Karpas-422 (cell line): ENCODE results near the gene MEIOB. TPM values are rescaled to one million over a fixed set of nuclear protein-coding genes. Genes with fewer than 3 reads are reported as not detected.

Source experiments
- DNase-seq: peaks from one replicate; pipeline ENCODE4 v3.0.0-alpha.2; 2015
- H2AFZ ChIP-seq: fragments of 200-600 bp; sonication (generic); 2 replicates; pipeline ENCODE4 v1.6.1; 2014; ENCODE audit warnings: antibody characterized with exemption, low read length, mixed read lengths
- H3K27ac ChIP-seq: fragments of 200-600 bp; sonication (generic); 2 replicates; pipeline ENCODE4 v1.5.1; 2014; ENCODE audit warnings: mild to moderate bottlenecking, low read length, moderate library complexity
- H3K27me3 ChIP-seq: fragments of 200-600 bp; sonication (generic); 2 replicates; pipeline ENCODE4 v1.6.1; 2014; ENCODE audit warnings: low read length, mixed read lengths
- H3K36me3 ChIP-seq: fragments of 200-600 bp; sonication (generic); 2 replicates; pipeline ENCODE4 v1.6.1; 2014; ENCODE audit warnings: low read length, mixed read lengths; ENCODE audit not compliant: insufficient read depth
- H3K4me1 ChIP-seq: fragments of 200-600 bp; sonication (generic); 2 replicates; pipeline ENCODE4 v1.6.1; 2014; ENCODE audit warnings: mild to moderate bottlenecking, low read length, mixed read lengths
- H3K4me2 ChIP-seq: fragments of 200-600 bp; sonication (generic); 2 replicates; pipeline ENCODE4 v1.6.1; 2014; ENCODE audit warnings: low read length, low read depth, mild to moderate bottlenecking; ENCODE audit not compliant: poor library complexity, severe bottlenecking
- H3K4me3 ChIP-seq: fragments of 200-600 bp; sonication (generic); 2 replicates; pipeline ENCODE4 v1.5.1; 2014; ENCODE audit warnings: mild to moderate bottlenecking, antibody characterized with exemption, low read length, mixed read lengths
- H3K79me2 ChIP-seq: fragments of 200-600 bp; sonication (generic); 2 replicates; pipeline ENCODE4 v1.6.1; 2014; ENCODE audit warnings: mild to moderate bottlenecking, low read length, mixed read lengths
- H3K9ac ChIP-seq: fragments of 200-600 bp; sonication (generic); 2 replicates; pipeline ENCODE4 v1.6.0; 2014; ENCODE audit warnings: low read length
- H3K9me2 ChIP-seq: fragments of 200-600 bp; sonication (generic), shearing (Covaris generic); replicated peaks from 2 replicates; pipeline ENCODE4 v1.6.0; 2014; ENCODE audit warnings: mild to moderate bottlenecking, low read length, moderate library complexity; ENCODE audit not compliant: insufficient read depth
- H3K9me3 ChIP-seq: fragments of 300-700, 200-600 bp; sonication (generic); 2 replicates; pipeline ENCODE4 v1.6.1; 2014; ENCODE audit warnings: low read length, mixed read lengths
- H4K20me1 ChIP-seq: fragments of 200-600 bp; sonication (generic); 2 replicates; pipeline ENCODE4 v1.6.1; 2014; ENCODE audit warnings: mild to moderate bottlenecking, antibody characterized with exemption, low read length, low read depth; ENCODE audit not compliant: insufficient read depth
- total RNA-seq: library from RNA; depleted of rRNA; stranded (reverse); fragments of >200 nt; shearing (Covaris generic); gene quantifications from 2 replicates; pipeline ENCODE4 v1.2.3, GENCODE V29; 2014; ENCODE audit warnings: low replicate concordance

The MEIOB gene
- total RNA-seq, 1 experiment from 2014 or later: not detected

DNA sequence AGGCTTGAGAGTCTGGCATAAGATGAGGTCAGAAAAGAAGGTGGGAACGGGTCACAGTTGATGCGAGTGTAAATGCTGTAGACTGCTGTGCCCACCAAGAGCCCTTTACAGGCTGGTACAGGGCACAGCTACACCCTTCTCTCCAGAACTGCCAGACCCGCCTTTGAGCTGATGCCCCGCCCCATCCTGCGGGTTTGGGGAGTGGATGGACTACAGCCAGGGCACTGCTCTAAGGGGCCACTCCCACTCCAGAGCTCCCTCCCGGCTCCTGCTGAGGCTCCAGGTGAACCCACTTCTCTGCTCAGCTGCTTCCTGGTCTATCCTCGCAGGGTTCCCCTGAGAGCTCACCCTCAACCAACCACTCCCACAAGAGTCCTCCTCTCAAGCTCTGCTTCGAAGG, 12.3 kb downstream of the MEIOB start:
- Histone ChIP-seq H3K9me3 (no peaks in the 10 kb centered on the region), H3K79me2 (no peaks in the 10 kb centered on the region), H3K4me3 (no peak overlapping the region), H3K27me3 (no peaks in the 10 kb centered on the region), H3K4me1 (peaks cover 3% of the 10 kb centered on the region; the same call in 1 of the 2 replicates), H2AFZ (no peak overlapping the region), H3K36me3 (no peaks in the 10 kb centered on the region), H4K20me1 (no peaks in the 10 kb centered on the region), H3K9ac (no peak overlapping the region), H3K27ac (no peak overlapping the region), H3K4me2 (no peak overlapping the region), H3K9me2 (no peaks in the 10 kb centered on the region)
- DNase-seq: no peak

DNA sequence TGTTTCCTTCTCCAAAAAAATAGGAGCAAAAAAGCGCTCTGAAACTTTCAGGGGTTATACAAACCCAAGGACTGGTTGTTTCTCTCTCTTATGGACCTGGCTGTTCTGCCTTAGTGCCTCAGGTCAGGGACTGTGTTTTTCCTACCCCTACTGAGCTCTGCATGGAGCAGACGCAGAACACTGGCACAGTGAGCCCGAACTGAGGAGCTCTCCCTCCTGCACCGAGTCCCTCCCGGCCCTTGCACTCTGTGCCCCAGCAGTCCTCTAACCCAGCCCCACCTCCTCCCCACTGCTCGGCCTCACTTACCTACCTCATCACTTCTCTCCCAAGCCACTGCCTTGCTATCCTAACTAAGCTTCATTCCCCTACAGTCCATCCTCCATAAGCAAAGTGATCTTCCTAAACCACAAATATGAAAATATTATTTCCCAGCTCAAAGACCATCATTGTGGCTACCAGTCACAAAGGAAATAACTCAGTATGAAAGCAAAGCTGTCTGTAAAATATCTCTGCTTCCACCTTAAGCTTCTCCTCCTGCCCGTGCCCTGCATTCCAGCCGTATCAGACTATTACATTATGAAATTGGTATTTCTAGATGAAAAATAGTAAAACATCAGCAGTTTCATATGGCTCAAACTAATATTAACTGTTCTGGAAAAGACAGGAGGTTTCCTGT, 13.6 kb downstream of the MEIOB start:
- H2AFZ ChIP-seq: no peak overlapping the region
- DNase-seq: no peak

DNA sequence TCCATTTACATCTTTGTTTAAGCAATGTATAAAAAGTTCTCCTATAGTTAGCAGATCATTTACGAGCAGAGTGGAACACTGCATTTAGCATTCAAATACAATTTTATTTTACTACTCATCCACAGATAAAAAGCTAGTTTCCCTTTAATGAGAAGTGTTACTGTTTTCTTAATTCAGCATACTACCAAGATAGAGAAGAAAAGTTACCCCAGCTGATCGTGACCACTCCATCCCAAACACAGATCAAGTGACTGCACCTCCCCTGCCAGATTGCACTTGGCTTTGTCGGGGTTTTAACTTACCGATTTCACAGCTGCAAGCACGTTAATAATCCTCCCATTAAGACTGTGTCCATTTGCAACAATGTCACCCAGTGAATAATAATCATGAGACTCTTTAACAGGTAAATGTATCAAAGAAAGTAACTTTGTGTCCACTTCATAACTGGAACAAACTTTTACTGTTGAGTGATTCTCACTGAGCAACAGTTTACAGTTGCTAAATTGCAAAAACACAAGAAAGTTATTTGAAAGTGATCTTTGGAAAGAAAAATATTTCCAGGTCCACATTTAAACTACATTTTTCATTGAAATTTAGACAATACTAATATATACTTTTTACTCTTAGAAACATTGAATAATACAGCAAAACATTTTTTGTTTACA, 14.4 kb downstream of the MEIOB start:
- Histone ChIP-seq H3K4me1 (no peaks in the 10 kb centered on the region), H3K9me3 (no peaks in the 10 kb centered on the region), H4K20me1 (no peaks in the 10 kb centered on the region), H3K79me2 (no peaks in the 10 kb centered on the region), H3K9me2 (no peaks in the 10 kb centered on the region), H2AFZ (no peak overlapping the region), H3K27ac (no peak overlapping the region), H3K27me3 (no peaks in the 10 kb centered on the region), H3K36me3 (no peaks in the 10 kb centered on the region), H3K4me3 (no peak overlapping the region), H3K9ac (no peak overlapping the region), H3K4me2 (no peak overlapping the region)
- no peak for DNase-seq

More for the DNA sequence above, 13.6 kb downstream of the MEIOB start:
- Histone ChIP-seq H3K9ac (no peak overlapping the region), H3K79me2 (no peaks in the 10 kb centered on the region), H3K9me2 (no peaks in the 10 kb centered on the region), H3K4me3 (no peak overlapping the region), H3K36me3 (no peaks in the 10 kb centered on the region), H3K27ac (no peak overlapping the region), H3K4me2 (no peak overlapping the region), H3K4me1 (no peaks in the 10 kb centered on the region), H4K20me1 (no peaks in the 10 kb centered on the region), H3K27me3 (no peaks in the 10 kb centered on the region), H3K9me3 (no peaks in the 10 kb centered on the region)

DNA sequence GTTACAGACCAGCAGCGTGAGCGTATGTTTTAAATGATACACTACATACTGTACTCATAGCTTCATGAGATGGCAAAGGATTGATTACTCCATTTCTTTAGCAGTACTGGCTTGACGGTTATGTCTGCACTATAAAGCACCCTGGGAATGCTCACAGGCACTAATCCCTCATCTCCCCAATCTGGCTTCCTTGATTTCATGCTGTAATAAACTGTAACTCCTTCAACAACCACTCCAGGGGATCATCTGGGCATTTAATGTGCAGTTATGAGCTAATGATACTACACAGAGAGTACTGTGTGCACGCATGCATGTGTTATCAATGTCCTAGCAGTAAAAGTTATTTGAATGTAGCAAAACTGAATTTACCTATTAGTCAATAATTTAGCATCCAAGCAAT, 20.2 kb downstream of the MEIOB start:
- H3K4me3 ChIP-seq: no peak overlapping the region
- H3K4me1 ChIP-seq: no peaks in the 10 kb centered on the region
- H3K27me3 ChIP-seq: no peaks in the 10 kb centered on the region
- no peaks in the 10 kb centered on the region for H3K9me2 ChIP-seq
- no peak overlapping the region for H3K27ac ChIP-seq
- DNase-seq: no peak
- H3K4me2 ChIP-seq: no peak overlapping the region
- no peak overlapping the region for H2AFZ ChIP-seq
- H3K79me2 ChIP-seq: no peaks in the 10 kb centered on the region
- no peaks in the 10 kb centered on the region for H3K36me3 ChIP-seq
- no peaks in the 10 kb centered on the region for H4K20me1 ChIP-seq
- no peaks in the 10 kb centered on the region for H3K9me3 ChIP-seq
- H3K9ac ChIP-seq: no peak overlapping the region

DNA sequence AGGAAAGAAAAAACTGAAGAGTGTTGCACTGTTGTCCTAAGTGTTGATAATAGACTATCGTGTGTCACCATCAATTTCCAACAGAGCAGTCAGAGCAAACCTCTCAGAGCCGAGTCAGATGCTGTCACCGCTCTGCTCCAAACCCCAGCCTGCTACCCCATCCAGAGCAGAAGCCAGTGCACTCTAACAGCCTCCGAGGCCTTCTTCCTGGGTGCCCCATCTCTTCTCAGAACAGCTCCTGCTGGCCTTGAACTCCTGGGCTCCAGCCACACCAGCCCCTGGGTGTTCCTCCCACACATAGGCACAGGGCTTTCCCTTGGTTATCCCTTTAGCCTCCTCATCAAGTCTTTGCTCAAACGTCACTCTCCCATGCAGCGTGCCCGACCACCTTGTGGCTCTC, 21.0 kb downstream of the MEIOB start:
- Histone ChIP-seq H3K4me1 (no peaks in the 10 kb centered on the region), H2AFZ (no peak overlapping the region), H3K36me3 (no peaks in the 10 kb centered on the region), H3K4me2 (no peak overlapping the region), H3K9me3 (no peaks in the 10 kb centered on the region), H3K79me2 (no peaks in the 10 kb centered on the region), H3K9ac (no peak overlapping the region), H3K4me3 (no peak overlapping the region), H3K27ac (no peak overlapping the region), H3K9me2 (no peaks in the 10 kb centered on the region), H4K20me1 (no peaks in the 10 kb centered on the region), H3K27me3 (no peaks in the 10 kb centered on the region)
- DNase-seq: no peak

DNA sequence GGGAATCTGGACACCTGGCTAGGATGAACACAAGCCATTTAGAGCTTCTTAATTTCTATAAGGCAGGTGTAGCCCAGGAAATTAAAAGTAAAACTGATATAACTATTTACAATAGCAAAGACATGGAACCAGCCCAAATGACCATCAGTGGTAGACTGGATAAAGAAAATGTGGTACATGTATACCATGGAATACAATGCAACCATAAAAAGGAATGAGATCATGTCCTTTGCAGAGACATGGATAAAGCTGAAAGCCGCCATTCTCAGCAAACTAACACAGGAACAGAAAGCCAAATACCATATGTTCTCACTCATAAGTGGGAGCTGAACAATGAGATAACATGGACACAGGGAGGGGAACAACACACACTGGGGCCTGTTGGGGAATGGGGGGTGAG, 25.5 kb downstream of the MEIOB start:
- Histone ChIP-seq H3K79me2 (no peaks in the 10 kb centered on the region), H4K20me1 (no peaks in the 10 kb centered on the region), H3K27me3 (no peaks in the 10 kb centered on the region), H3K9ac (no peak overlapping the region), H3K27ac (no peak overlapping the region), H3K36me3 (no peaks in the 10 kb centered on the region), H3K4me3 (no peak overlapping the region), H3K9me2 (no peaks in the 10 kb centered on the region), H3K4me2 (no peak overlapping the region), H2AFZ (no peak overlapping the region), H3K4me1 (no peaks in the 10 kb centered on the region), H3K9me3 (no peaks in the 10 kb centered on the region)
- no peak for DNase-seq

DNA sequence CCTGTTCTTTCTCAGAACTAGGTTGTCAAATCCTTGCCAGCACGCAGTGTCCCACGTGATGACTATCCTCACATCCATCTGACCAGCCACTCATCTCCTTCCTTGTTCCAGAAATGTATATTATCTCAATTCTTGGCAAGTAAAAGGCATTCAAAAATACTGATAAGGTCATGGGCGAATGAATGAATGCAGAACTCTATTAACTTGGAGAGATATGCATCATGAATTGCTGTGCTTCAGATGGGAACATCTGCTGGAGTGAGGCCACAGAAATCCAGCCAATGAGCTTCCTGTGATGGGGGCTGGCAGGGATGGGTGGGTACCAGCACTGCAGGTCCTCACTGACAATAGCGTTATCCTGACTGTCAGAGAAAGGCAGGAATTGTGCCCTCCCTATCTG, 26.0 kb downstream of the MEIOB start:
- no peaks in the 10 kb centered on the region for H3K9me2 ChIP-seq
- no peak overlapping the region for H3K4me3 ChIP-seq
- no peak for DNase-seq
- H2AFZ ChIP-seq: no peak overlapping the region; the same call in 1 of the 2 replicates
- H3K9ac ChIP-seq: no peak overlapping the region
- no peaks in the 10 kb centered on the region for H3K79me2 ChIP-seq
- no peak overlapping the region for H3K27ac ChIP-seq
- no peaks in the 10 kb centered on the region for H3K27me3 ChIP-seq
- H3K4me1 ChIP-seq: no peaks in the 10 kb centered on the region
- H3K9me3 ChIP-seq: no peaks in the 10 kb centered on the region
- no peak overlapping the region for H3K4me2 ChIP-seq
- no peaks in the 10 kb centered on the region for H3K36me3 ChIP-seq
- no peaks in the 10 kb centered on the region for H4K20me1 ChIP-seq

DNA sequence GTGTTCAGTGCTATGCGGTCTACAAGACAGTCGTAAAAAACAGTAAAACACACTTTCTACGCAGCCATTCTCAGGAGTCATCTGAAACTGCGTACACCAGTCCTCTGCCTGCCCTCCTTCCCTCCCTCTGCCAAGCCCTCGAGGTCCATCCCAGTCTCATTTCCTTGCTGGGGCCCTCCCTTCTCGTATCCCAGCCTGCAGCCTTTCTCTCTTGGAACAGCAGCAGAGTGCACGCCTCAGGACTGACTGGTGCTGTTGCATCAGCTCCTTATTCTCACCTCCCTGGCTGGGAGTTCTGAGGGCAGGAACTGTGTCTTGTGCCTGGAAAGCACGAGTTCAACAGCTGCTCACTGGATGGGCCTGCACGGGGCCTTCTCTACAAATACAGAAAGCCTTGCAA, 32.4 kb downstream of the MEIOB start:
- DNase-seq: no peak
- Histone ChIP-seq H3K9me3 (no peaks in the 10 kb centered on the region), H4K20me1 (no peaks in the 10 kb centered on the region), H3K4me2 (no peak overlapping the region), H3K36me3 (no peaks in the 10 kb centered on the region), H2AFZ (no peak overlapping the region), H3K9me2 (no peaks in the 10 kb centered on the region), H3K9ac (no peak overlapping the region), H3K79me2 (no peaks in the 10 kb centered on the region), H3K4me1 (no peaks in the 10 kb centered on the region), H3K4me3 (no peak overlapping the region), H3K27ac (no peak overlapping the region), H3K27me3 (no peaks in the 10 kb centered on the region)
